Measurements from ENCODE around the gene JAML. TPM values are rescaled to one million over a fixed set of nuclear protein-coding genes. Genes with fewer than 3 reads are reported as not detected.

JAML gene
- polyA plus RNA-seq, 1 donor (not counting 4 experiments of a cell fraction or from before 2014, with no cell fraction given): 0.01 TPM

- Histone ChIP-seq H3K9me3 (ENCODE audit: control insufficient read depth, low read depth, low read length) (no peaks in the 10 kb centered on the region), H3K4me1 (ENCODE audit: control insufficient read depth, extremely low read depth, insufficient read depth, low read length) (no peaks in the 10 kb centered on the region), H3K4me3 (ENCODE audit: control insufficient read depth in 2 of 3, extremely low read depth in 1 of 3, insufficient read depth in 2 of 3, low read depth in 1 of 3, low read length in 3 of 3) (no peak overlapping the region), H4K20me1 (ENCODE audit: control insufficient read depth, extremely low read depth, insufficient read depth, low read length) (no peaks in the 10 kb centered on the region), H3K27ac (ENCODE audit: control insufficient read depth, insufficient read depth, low read length) (no peak overlapping the region), H3K9ac (ENCODE audit: control insufficient read depth, extremely low read depth, insufficient read depth, low read length) (no peak overlapping the region), H3K27me3 (ENCODE audit: control insufficient read depth, extremely low read depth, insufficient read depth, low read length) (peaks cover 12% of the 10 kb centered on the region), H3K4me2 (ENCODE audit: control insufficient read depth, extremely low read depth, insufficient read depth, low read depth, low read length) (no peak overlapping the region), H2AFZ (ENCODE audit: control insufficient read depth, low read length) (no peak overlapping the region), H3K9me1 (ENCODE audit: control insufficient read depth, extremely low read depth, insufficient read depth, low read length) (no peaks in the 10 kb centered on the region), H3K79me2 (ENCODE audit: control insufficient read depth, insufficient read depth, low read length) (no peaks in the 10 kb centered on the region), H3K36me3 (ENCODE audit: control insufficient read depth in 2 of 2, extremely low read depth in 1 of 2, insufficient read depth in 2 of 2, low read length in 2 of 2) (no peaks in the 10 kb centered on the region)
- FAIRE-seq (no peak), DNase-seq (ENCODE audit: low read depth, low spot score) (no peak)
- TF ChIP-seq EZH2 (IDR thresholded peaks at IDR 0.05; ENCODE audit: low read length): no peak
- TF ChIP-seq CTCF (optimal IDR thresholded peaks at IDR 0.05 in 1 of 3, IDR thresholded peaks at IDR 0.05 in 1 of 3, conservative IDR thresholded peaks at IDR 0.05 in 1 of 3; ENCODE audit: extremely low read depth in 1 of 3, insufficient read depth in 2 of 3, low read length in 3 of 3): no peak
- dilution Hi-C loops (cut with MboI; ENCODE audit: extremely low pct_ligation_motif_present, low sequenced_read_pairs): no loop called here
Measured at GRCh38 chr11:118219244-118219643, 5.6 kb downstream of the JAML start.

DNA sequence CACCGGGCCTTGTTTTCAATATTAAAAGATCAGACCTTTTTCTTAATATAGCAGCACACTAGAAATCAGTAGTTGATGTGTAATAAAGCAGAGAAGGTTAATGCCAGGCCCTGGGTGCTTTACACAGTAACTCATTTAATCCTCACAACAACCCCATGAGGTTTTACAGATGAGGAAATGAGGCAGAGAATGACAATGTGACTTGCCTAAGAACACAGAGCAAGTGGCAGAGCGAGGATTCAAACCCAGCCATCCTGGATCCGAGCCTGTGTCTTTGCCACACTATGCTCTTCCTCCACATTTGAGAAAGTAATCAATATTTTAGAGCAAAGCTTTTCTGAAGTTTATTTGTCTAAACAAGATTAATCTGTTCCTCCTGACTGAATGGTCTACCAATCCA, 7.2 kb downstream of the JAML start:
- H3K27ac ChIP-seq (ENCODE audit: control insufficient read depth, insufficient read depth, low read length): no peak overlapping the region
- no peak for FAIRE-seq
- TF ChIP-seq CTCF (optimal IDR thresholded peaks at IDR 0.05 in 1 of 3, IDR thresholded peaks at IDR 0.05 in 1 of 3, conservative IDR thresholded peaks at IDR 0.05 in 1 of 3; ENCODE audit: extremely low read depth in 1 of 3, insufficient read depth in 2 of 3, low read length in 3 of 3): no peak
- TF ChIP-seq EZH2 (IDR thresholded peaks at IDR 0.05; ENCODE audit: low read length): no peak
- no peaks in the 10 kb centered on the region for H3K36me3 ChIP-seq (ENCODE audit: control insufficient read depth in 2 of 2, extremely low read depth in 1 of 2, insufficient read depth in 2 of 2, low read length in 2 of 2)
- H2AFZ ChIP-seq (ENCODE audit: control insufficient read depth, low read length): no peak overlapping the region
- no peaks in the 10 kb centered on the region for H4K20me1 ChIP-seq (ENCODE audit: control insufficient read depth, extremely low read depth, insufficient read depth, low read length)
- H3K9ac ChIP-seq (ENCODE audit: control insufficient read depth, extremely low read depth, insufficient read depth, low read length): no peak overlapping the region
- H3K79me2 ChIP-seq (ENCODE audit: control insufficient read depth, insufficient read depth, low read length): no peaks in the 10 kb centered on the region
- H3K9me3 ChIP-seq (ENCODE audit: control insufficient read depth, low read depth, low read length): no peaks in the 10 kb centered on the region
- no peaks in the 10 kb centered on the region for H3K4me1 ChIP-seq (ENCODE audit: control insufficient read depth, extremely low read depth, insufficient read depth, low read length)
- dilution Hi-C loops (cut with MboI; ENCODE audit: extremely low pct_ligation_motif_present, low sequenced_read_pairs): no loop called here
- H3K4me2 ChIP-seq (ENCODE audit: control insufficient read depth, extremely low read depth, insufficient read depth, low read depth, low read length): no peak overlapping the region
- H3K27me3 ChIP-seq (ENCODE audit: control insufficient read depth, extremely low read depth, insufficient read depth, low read length): peaks cover 12% of the 10 kb centered on the region
- no peak overlapping the region for H3K4me3 ChIP-seq (ENCODE audit: control insufficient read depth in 2 of 3, extremely low read depth in 1 of 3, insufficient read depth in 2 of 3, low read depth in 1 of 3, low read length in 3 of 3)
- no peak for DNase-seq (ENCODE audit: low read depth, low spot score)
- H3K9me1 ChIP-seq (ENCODE audit: control insufficient read depth, extremely low read depth, insufficient read depth, low read length): no peaks in the 10 kb centered on the region
